GM10266 (cell line): Measurements from ENCODE around the gene TCF20.

Experiments used
- DNase-seq: peaks from one replicate; pipeline ENCODE4 v3.0.0; 2012; ENCODE audit errors: extremely low spot score
- CTCF ChIP-seq: IDR thresholded peaks from 2 replicates; pipeline ENCODE4 v1.5.1; 2012; ENCODE audit warnings: mild to moderate bottlenecking, low read depth; ENCODE audit not compliant: control insufficient read depth, insufficient read depth; ENCODE audit errors: missing control alignments

The TCF20 gene

GRCh38 chr22:42269432-42270175 is 849 bp downstream of the TCF20 start:
- peak; percentile 42 for TF ChIP-seq CTCF
- DNase-seq, result peak; percentile 86

- no peak for TF ChIP-seq CTCF
- no peak for DNase-seq
Observed at GRCh38 chr22:42268852-42269410, 1.5 kb downstream of the TCF20 start.

- DNase-seq, result no peak
- no peak for TF ChIP-seq CTCF
Observed at GRCh38 chr22:42265321-42265720, 5.1 kb downstream of the TCF20 start.

- DNase-seq, result no peak
- no peak for TF ChIP-seq CTCF
Observed at GRCh38 chr22:42263944-42264343, 6.5 kb downstream of the TCF20 start.

- TF ChIP-seq CTCF, result peak; percentile 2
- no peak for DNase-seq
Observed at GRCh38 chr22:42262964-42263363, 7.5 kb downstream of the TCF20 start.

GRCh38 chr22:42261296-42261695 is 9.2 kb downstream of the TCF20 start:
- TF ChIP-seq CTCF, result no peak
- no peak for DNase-seq

GRCh38 chr22:42258126-42258525 is 12.3 kb downstream of the TCF20 start:
- TF ChIP-seq CTCF, result no peak
- DNase-seq, result no peak
